IMR-90 (cell line): ENCODE measurements around the gene JPT1. TPM values are rescaled to one million over a fixed set of nuclear protein-coding genes. Genes with fewer than 3 reads are reported as not detected.

Source experiments
- ATAC-seq: fragments of 200-7000 bp; cut with Tn5 transposase; 2 replicates; pipeline ENCODE4 v1.9.1; 2020; ENCODE audit warnings: low read depth, mild to moderate bottlenecking, moderate library complexity
- BruUV-seq: library from RNA; stranded (reverse); fragments of 400-500 nt; replicated peaks from 2 replicates; lab custom pipeline; 2021; lab: Mats Ljungman, UMichigan
- CTCF ChIA-PET: fragments of 300-600 bp; formaldehyde crosslinking; extraction: SDS; loops from one replicate; lab custom pipeline; 2021; ENCODE audit warnings: antibody characterized with exemption; lab: Yijun Ruan, JAX
- POLR2A ChIA-PET: fragments of 300-600 bp; sonication (Branson Sonifier 250); formaldehyde crosslinking; loops from one replicate; lab custom pipeline; 2022; ENCODE audit warnings: antibody characterized with exemption; ENCODE audit not compliant: unreplicated experiment; lab: Charles Lee
- DNase-seq: peaks from one replicate; pipeline ENCODE4 v3.0.0; 2013
- H2AFZ ChIP-seq: replicated peaks from 2 replicates; pipeline ENCODE3; 2013; ENCODE audit warnings: low read length, mild to moderate bottlenecking; ENCODE audit not compliant: poor library complexity
- H2AK5ac ChIP-seq: 2 replicates; pipeline ENCODE4 v1.6.1; 2013; ENCODE audit warnings: low read depth, low read length, inconsistent platforms
- H2AK9ac ChIP-seq: replicated peaks from 2 replicates; pipeline ENCODE3; 2013; ENCODE audit warnings: mild to moderate bottlenecking, low read depth, low read length, moderate library complexity; ENCODE audit not compliant: poor library complexity
- H2BK120ac ChIP-seq: 2 replicates; pipeline ENCODE4 v1.6.1; 2013; ENCODE audit warnings: low read depth, low read length, inconsistent platforms
- H2BK15ac ChIP-seq: 3 replicates; pipeline ENCODE4 v1.6.1; 2013; ENCODE audit warnings: low read depth, low read length, inconsistent platforms
- H2BK20ac ChIP-seq: 2 replicates; pipeline ENCODE4 v1.6.1; 2013; ENCODE audit warnings: low read depth, mild to moderate bottlenecking, inconsistent platforms, low read length, moderate library complexity
- H2BK5ac ChIP-seq: 2 replicates; pipeline ENCODE4 v1.6.1; 2013; ENCODE audit warnings: mild to moderate bottlenecking, low read depth, low read length, inconsistent platforms; ENCODE audit not compliant: poor library complexity, severe bottlenecking
- H3K14ac ChIP-seq: replicated peaks from 2 replicates; pipeline ENCODE4 v1.6.1; 2013; ENCODE audit warnings: low read depth, low read length, inconsistent platforms
- H3K18ac ChIP-seq: 2 replicates; pipeline ENCODE4 v1.6.1; 2013; ENCODE audit warnings: low read depth, low read length, control low read depth
- H3K23ac ChIP-seq: 2 replicates; pipeline ENCODE4 v1.6.1; 2013; ENCODE audit warnings: low read depth, low read length, inconsistent platforms
- H3K27ac ChIP-seq: 2 replicates; pipeline ENCODE4 v1.5.1; 2013; ENCODE audit warnings: mild to moderate bottlenecking, control low read depth, low read length; ENCODE audit not compliant: insufficient read depth
- H3K27me3 ChIP-seq: 2 replicates; pipeline ENCODE4 v1.6.1; 2013; ENCODE audit warnings: low read length; ENCODE audit not compliant: control insufficient read depth, insufficient read depth
- H3K36me3 ChIP-seq: 2 replicates; pipeline ENCODE4 v1.6.1; 2013; ENCODE audit warnings: low read length, mixed read lengths; ENCODE audit not compliant: control insufficient read depth, insufficient read depth
- H3K4ac ChIP-seq: 2 replicates; pipeline ENCODE4 v1.6.1; 2013; ENCODE audit warnings: low read depth, low read length, inconsistent platforms
- H3K4me1 ChIP-seq: 2 replicates; pipeline ENCODE4 v1.6.1; 2013; ENCODE audit warnings: low read length, mixed read lengths; ENCODE audit not compliant: control insufficient read depth, insufficient read depth
- H3K4me2 ChIP-seq: 2 replicates; pipeline ENCODE4 v1.6.1; 2013; ENCODE audit warnings: low read depth, mild to moderate bottlenecking, control low read depth, low read length, moderate library complexity
- H3K4me3 ChIP-seq: 2 replicates; pipeline ENCODE4 v1.5.1; 2013; ENCODE audit warnings: low read depth, mild to moderate bottlenecking, control low read depth, low read length, moderate library complexity; ENCODE audit not compliant: insufficient read depth
- H3K56ac ChIP-seq: 2 replicates; pipeline ENCODE4 v1.6.1; 2013; ENCODE audit warnings: low read length, inconsistent platforms; ENCODE audit not compliant: insufficient read depth; ENCODE audit errors: extremely low read depth
- H3K79me1 ChIP-seq, 2 experiments: 2 replicates each; pipeline ENCODE4 v1.6.1; 2013; ENCODE audit warnings: low read length in 2 of 2, inconsistent platforms in 1 of 2, low read depth in 1 of 2
- H3K9ac ChIP-seq: 2 replicates; pipeline ENCODE4 v1.6.1; 2013; ENCODE audit warnings: low read depth, low read length, control low read depth
- H3K9me1 ChIP-seq: 2 replicates; pipeline ENCODE4 v1.6.1; 2013; ENCODE audit warnings: low read length, inconsistent platforms; ENCODE audit not compliant: insufficient read depth
- H3K9me3 ChIP-seq: 2 replicates; pipeline ENCODE4 v1.6.1; 2013; ENCODE audit warnings: low read length; ENCODE audit not compliant: control insufficient read depth, insufficient read depth
- H4K20me1 ChIP-seq: 2 replicates; pipeline ENCODE4 v1.6.1; 2013; ENCODE audit warnings: low read length, inconsistent platforms; ENCODE audit not compliant: insufficient read depth
- H4K5ac ChIP-seq: 2 replicates; pipeline ENCODE4 v1.6.1; 2013; ENCODE audit warnings: mild to moderate bottlenecking, low read depth, low read length, control low read depth
- H4K8ac ChIP-seq, 2 experiments: 2 replicates each; pipeline ENCODE4 v1.6.1; 2013; ENCODE audit warnings: low read depth in 2 of 2, low read length in 2 of 2, control low read depth in 1 of 2, inconsistent platforms in 1 of 2
- H4K91ac ChIP-seq: 2 replicates; pipeline ENCODE4 v1.6.1; 2013; ENCODE audit warnings: low read depth, low read length, inconsistent platforms; ENCODE audit not compliant: insufficient read depth
- CEBPB ChIP-seq: IDR thresholded peaks from 2 replicates; pipeline ENCODE4 v1.6.1; 2012; ENCODE audit warnings: low read depth, low read length, improper control_type of control experiment
- CHD1 ChIP-seq: IDR thresholded peaks from 2 replicates; pipeline ENCODE4 v1.6.1; 2012; ENCODE audit warnings: low read depth, low read length, improper control_type of control experiment
- ELK1 ChIP-seq: fragments of 150-350 bp; IDR thresholded peaks from 2 replicates; pipeline ENCODE4 v1.6.1; 2016; ENCODE audit warnings: low read depth, mild to moderate bottlenecking, low read length, moderate library complexity, borderline replicate concordance
- FOS ChIP-seq: fragments of 150-350 bp; IDR thresholded peaks from 2 replicates; pipeline ENCODE4 v1.6.1; 2016; ENCODE audit warnings: low read depth, low read length
- MXI1 ChIP-seq: IDR thresholded peaks from 2 replicates; pipeline ENCODE4 v1.6.1; 2012; ENCODE audit warnings: low read depth, mild to moderate bottlenecking, low read length, moderate library complexity, borderline replicate concordance
- RFX5 ChIP-seq: IDR thresholded peaks from 2 replicates; pipeline ENCODE4 v1.8.0; 2012; ENCODE audit warnings: low read depth, mild to moderate bottlenecking, low read length, moderate library complexity
- SMC3 ChIP-seq: fragments of 150-350 bp; IDR thresholded peaks from 2 replicates; pipeline ENCODE4 v1.6.1; 2016; ENCODE audit warnings: low read depth, mild to moderate bottlenecking, antibody characterized with exemption, low read length, moderate library complexity
- WGBS, 2 experiments: methylation state at CpG; one replicate each; pipeline versions ENCODE4 v1.1.5 to v1.1.7; 2013; ENCODE audit warnings: missing lambda C conversion rate in 2 of 2; ENCODE audit not compliant: insufficient read length in 1 of 2; ENCODE audit errors: extremely low coverage in 2 of 2; 5-methylcytosine and 5-hydroxymethylcytosine counted together
- dilution Hi-C: fragments of 300-500 bp; cut with HindIII; formaldehyde crosslinking; loops from one replicate; pipeline ENCODE4 v1.14.3; 2018; ENCODE audit warnings: low sequenced_read_pairs; ENCODE audit not compliant: unreplicated experiment
- in situ Hi-C: fragments of 300-500 bp; cut with MboI; formaldehyde crosslinking; loops from 3 replicates; pipeline ENCODE4 v1.14.3; 2019; ENCODE audit warnings: low sequenced_read_pairs, inconsistent platforms, mixed read lengths
- intact Hi-C: fragments of 100-400 bp; cut with micrococcal nuclease; formaldehyde crosslinking; loops from 2 replicates; pipeline ENCODE4 v1.10.0; 2022
- polyA plus RNA-seq, 3 experiments: library from polyadenylated mRNA; depleted of rRNA; stranded (reverse); fragments of >200 nt; gene quantifications; 2 replicates each; pipeline ENCODE4 v1.2.3, GENCODE V29; 2012; ENCODE audit warnings: low replicate concordance in 1 of 3
- total RNA-seq: library from RNA; depleted of rRNA; stranded (reverse); fragments of >200 nt; gene quantifications from 2 replicates; pipeline ENCODE4 v1.2.3, GENCODE V29; 2012

JPT1 gene
- total and polyA plus RNA-seq, 2 of the 4 experiments (the other 2 are of a cell fraction): 118 to 272 TPM

- no peak overlapping the region for H3K4me2 ChIP-seq
- dilution Hi-C loops (no loop called here), in situ Hi-C loops (no loop called here)
These were observed 884 bp upstream of the JPT1 start for GRCh38 chr17:75155191-75155601.

More at GRCh38 chr17:75155191-75155601, 884 bp upstream of the JPT1 start:
- ChIA-PET CTCF (no interaction called here), POLR2A (interaction anchor here (0.6 kb wide), 2 partner anchors 17 to 262 kb away, joined by 3 to 4 read pairs; no protein-coding TSS in a partner anchor)
- H3K4me3 ChIP-seq: no peak overlapping the region
- no peak overlapping the region for H4K91ac ChIP-seq
- no peak overlapping the region for H2AK9ac ChIP-seq
- no peak overlapping the region for H2AK5ac ChIP-seq
- H3K27me3 ChIP-seq: no peaks in the 10 kb centered on the region
- H3K4me1 ChIP-seq: peaks cover 3% of the 10 kb centered on the region
- H2BK120ac ChIP-seq: no peak overlapping the region
- no peak overlapping the region for H3K14ac ChIP-seq
- TF ChIP-seq RFX5: no peak
- TF ChIP-seq SMC3: no peak
- no peak for TF ChIP-seq CEBPB
- no peak for TF ChIP-seq CHD1
- TF ChIP-seq MXI1: no peak
- no peak for TF ChIP-seq FOS
- TF ChIP-seq ELK1: no peak
- BruUV-seq: no TSS peak
- no peak overlapping the region for H3K9ac ChIP-seq
- DNase-seq (no peak), ATAC-seq (no peak)
- H3K23ac ChIP-seq: no peak overlapping the region
- intact Hi-C loops: no loop called here
- no peak overlapping the region for H3K56ac ChIP-seq
- H4K5ac ChIP-seq: no peak overlapping the region
- peaks cover 9% of the 10 kb centered on the region; the same call in 1 of the 2 replicates for H3K9me1 ChIP-seq
- H3K18ac ChIP-seq: no peak overlapping the region
- no peak overlapping the region for H2BK15ac ChIP-seq
- peaks cover 3 to 35% of the 10 kb centered on the region in 2 experiments; a peak in 3 of 4 replicates for H3K79me1 ChIP-seq
- no peak overlapping the region for H3K27ac ChIP-seq
- H4K8ac ChIP-seq: peak overlapping the region in 1 of 2 experiments; percentile 92; a peak in 2 of 4 replicates
- WGBS, 2 experiments: no CpG with 5 or more reads among the region's 3 CpGs
- H3K36me3 ChIP-seq: no peaks in the 10 kb centered on the region
- no peak overlapping the region for H2BK5ac ChIP-seq
- no peak overlapping the region for H2BK20ac ChIP-seq
- no peak overlapping the region for H3K4ac ChIP-seq
- peaks cover 11% of the 10 kb centered on the region for H4K20me1 ChIP-seq
- H3K9me3 ChIP-seq: no peaks in the 10 kb centered on the region
- H2AFZ ChIP-seq: no peak overlapping the region
